T-cell (primary cell): ENCODE results near the gene SPSB2. TPM values are rescaled to one million over a fixed set of nuclear protein-coding genes. Genes with fewer than 3 reads are reported as not detected.

Source experiments
- ATAC-seq, 4 experiments: fragments of 200-7000 bp in 3 of 4; fragments of 150-1000 bp in 1 of 4; cut with Tn5 transposase; replicated peaks in 1 of 4; 1 replicate in 3 of 4; 2 replicates in 1 of 4; pipeline ENCODE4 v1.10.0; 2021; ENCODE audit warnings: moderate library complexity in 3 of 4, mild to moderate bottlenecking in 2 of 4, moderate number of reproducible peaks in 1 of 4
- CTCF ChIA-PET, 2 donors: fragments of 300-600 bp; sonication (Branson Sonifier 250); formaldehyde crosslinking; loops; one replicate each; lab custom pipeline; 2022; ENCODE audit warnings: antibody characterized with exemption in 2 of 2; lab: Charles Lee
- POLR2A ChIA-PET, 2 donors: fragments of 300-600 bp; sonication (Branson Sonifier 250); formaldehyde crosslinking; loops; one replicate each; lab custom pipeline; 2022; ENCODE audit warnings: antibody characterized with exemption in 2 of 2; lab: Charles Lee
- DNase-seq, 35 experiments: peaks; one replicate each; pipeline versions ENCODE4 v3.0.0 to v3.0.0-alpha.2; 2013 to 2023
- H3K27ac ChIP-seq: one replicate; pipeline ENCODE4 v1.5.1; 2013; ENCODE audit warnings: low read length
- H3K27me3 ChIP-seq, 2 experiments: replicated peaks in 1 of 2; 1 replicate in 1 of 2; 2 replicates in 1 of 2; pipeline versions ENCODE4 v1.6.1 to v1.7.0; 2013; ENCODE audit warnings: low read length in 1 of 2, mixed read lengths in 1 of 2; ENCODE audit not compliant: control insufficient read depth in 2 of 2, insufficient read depth in 2 of 2; ENCODE audit errors: extremely low read depth in 1 of 2
- H3K36me3 ChIP-seq, 2 donors: 1 replicate in 1 of 2; 2 replicates in 1 of 2; pipeline versions ENCODE4 v1.6.1 to v1.7.0; 2013; ENCODE audit warnings: low read length in 1 of 2; ENCODE audit not compliant: control insufficient read depth in 2 of 2, insufficient read depth in 1 of 2; ENCODE audit errors: extremely low read depth in 1 of 2
- H3K4me1 ChIP-seq, 2 experiments: 1 replicate in 1 of 2; 2 replicates in 1 of 2; pipeline versions ENCODE4 v1.6.1 to v1.7.0; 2013; ENCODE audit warnings: low read length in 2 of 2, mixed read lengths in 1 of 2; ENCODE audit not compliant: insufficient read depth in 2 of 2, control insufficient read depth in 1 of 2; ENCODE audit errors: extremely low read depth in 1 of 2
- H3K4me3 ChIP-seq, 2 donors: 1 replicate in 1 of 2; 2 replicates in 1 of 2; pipeline versions ENCODE4 v1.5.1 to v1.7.0; 2013; ENCODE audit warnings: mild to moderate bottlenecking in 2 of 2, low read length in 1 of 2, moderate library complexity in 1 of 2; ENCODE audit not compliant: control insufficient read depth in 1 of 2; ENCODE audit errors: extremely low read depth in 1 of 2
- H3K9me3 ChIP-seq: 2 replicates; pipeline ENCODE4 v1.7.0; 2013
- H3K27ac Mint-ChIP-seq, 2 donors: one replicate each; pipeline ENCODE4 v1.8.0; 2020 to 2021; ENCODE audit warnings: mild to moderate bottlenecking in 2 of 2, mixed read lengths in 2 of 2
- H3K27me3 Mint-ChIP-seq, 2 donors: one replicate each; pipeline ENCODE4 v1.8.0; 2021 to 2022; ENCODE audit warnings: mixed read lengths in 2 of 2
- H3K36me3 Mint-ChIP-seq: one replicate; pipeline ENCODE4 v1.8.0; 2021; ENCODE audit warnings: mixed read lengths
- H3K4me1 Mint-ChIP-seq, 3 donors: one replicate each; pipeline ENCODE4 v1.8.0; 2020 to 2022; ENCODE audit warnings: mixed read lengths in 3 of 3, mild to moderate bottlenecking in 1 of 3
- H3K4me3 Mint-ChIP-seq, 3 donors: one replicate each; pipeline ENCODE4 v1.8.0; 2020 to 2022; ENCODE audit warnings: mild to moderate bottlenecking in 3 of 3, mixed read lengths in 3 of 3, moderate library complexity in 3 of 3
- H3K9me3 Mint-ChIP-seq, 3 donors: one replicate each; pipeline ENCODE4 v1.8.0; 2020 to 2022; ENCODE audit warnings: mixed read lengths in 3 of 3
- WGBS: methylation state at CpG from one replicate; pipeline ENCODE4 v1.1.5; 2013; ENCODE audit warnings: missing lambda C conversion rate; ENCODE audit not compliant: insufficient coverage; 5-methylcytosine and 5-hydroxymethylcytosine counted together
- total RNA-seq, 35 experiments: library from RNA in 6 of 35; stranded (reverse) in 6 of 35; fragments of 120-200 nt in 1 of 35; gene quantifications; one replicate each; pipeline versions ENCODE4 v1.2.1 to v1.2.4 and lab custom pipeline; 2013 to 2026

SPSB2 gene
- total RNA-seq, 5 donors from 2014 or later (not counting 1 experiment from before 2014, with no cell fraction given): 6.2 to 25.9 (median 21.8) TPM

DNA sequence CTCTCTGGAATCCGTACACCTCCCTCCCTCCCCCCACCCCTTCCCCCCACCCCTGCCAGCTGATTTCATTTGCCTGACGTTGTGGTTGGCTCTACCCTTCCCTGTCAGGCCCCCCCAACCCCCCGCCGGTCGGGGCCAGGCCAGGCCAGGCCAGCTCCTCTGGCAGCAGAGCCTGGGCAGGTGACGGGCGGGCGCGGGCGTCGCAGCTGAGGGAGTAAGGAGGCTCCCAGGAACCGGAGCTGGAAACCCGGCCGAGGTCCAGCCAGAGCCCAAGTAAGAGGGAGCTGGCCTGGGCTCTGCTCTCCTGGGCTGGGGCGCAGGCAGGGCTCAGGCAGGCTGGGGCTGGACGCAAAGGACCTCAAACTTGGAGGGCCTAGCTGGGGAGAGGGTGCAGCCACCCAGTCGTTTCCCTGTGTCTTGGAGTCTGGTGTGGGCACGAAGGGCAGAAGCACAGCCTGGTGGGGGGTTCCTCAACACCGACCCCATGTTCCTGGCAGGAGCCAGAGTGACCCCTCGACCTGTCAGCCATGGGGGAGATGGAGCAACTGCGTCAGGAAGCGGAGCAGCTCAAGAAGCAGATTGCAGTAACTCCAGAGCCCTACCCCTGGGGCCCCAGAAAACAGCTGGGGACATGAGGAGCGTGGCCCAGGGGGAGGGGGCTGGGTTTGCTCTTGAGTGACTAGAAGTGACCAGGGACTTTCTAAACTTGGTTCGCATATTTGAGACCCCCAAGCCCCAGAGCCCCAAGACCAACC, 32.2 kb downstream of the SPSB2 start, which contains the start of gene GNB3:
GNB3 (plus strand) TSS at position 165 of the 755 bp plus-strand sequence; CDS start at position 528, 363 bp downstream.
- Mint-ChIP-seq H3K36me3 (no peaks in the 10 kb centered on the region), H3K27ac (no peak within 1 kb of the TSS), H3K9me3 (no peaks in the 10 kb centered on the region), H3K4me1 (peaks cover 0 to 3% (median 0%) of the 10 kb centered on the region in 3 donors), H3K4me3 (no peak within 1 kb of the TSS), H3K27me3 (no peaks in the 10 kb centered on the region)
- 87% methylated on average over 20 of the region's 24 CpGs for WGBS
- POLR2A ChIA-PET: interaction anchor here in 1 of 2 donors (0.6 kb wide), 1 partner anchor 489 kb away, joined by 3 read pairs; no protein-coding TSS in a partner anchor
- peaks cover 0 to 4% of the 10 kb centered on the region in 2 experiments for H3K27me3 ChIP-seq
- peaks cover 0 to 2% of the 10 kb centered on the region in 2 experiments for H3K4me1 ChIP-seq
- no peaks in the 10 kb centered on the region for H3K36me3 ChIP-seq
- CTCF ChIA-PET: no interaction called here
- no peaks in the 10 kb centered on the region for H3K9me3 ChIP-seq
- ATAC-seq: no peak
- H3K27ac ChIP-seq: no peak within 1 kb of the TSS
- H3K4me3 ChIP-seq: no peak within 1 kb of the TSS
- DNase-seq: no peak

GRCh38 chr12:6840330-6840729, 32.8 kb downstream of the SPSB2 start:
- peaks cover 2 to 7% (median 4%) of the 10 kb centered on the region in 3 donors for H3K4me1 Mint-ChIP-seq
- H3K27ac ChIP-seq: no peak overlapping the region
- no CpG with 5 or more reads among the region's 1 CpG for WGBS
- ChIA-PET POLR2A (interaction anchor here in 1 of 2 donors (0.6 kb wide), 1 partner anchor 488 kb away, joined by 3 read pairs; no protein-coding TSS in a partner anchor), CTCF (no interaction called here)
- no peaks in the 10 kb centered on the region for H3K27me3 Mint-ChIP-seq
- no peak overlapping the region for H3K27ac Mint-ChIP-seq
- no peaks in the 10 kb centered on the region for H3K36me3 Mint-ChIP-seq
- no peaks in the 10 kb centered on the region for H3K9me3 ChIP-seq
- no peaks in the 10 kb centered on the region for H3K36me3 ChIP-seq
- peaks cover 0 to 6% of the 10 kb centered on the region in 2 experiments for H3K4me1 ChIP-seq
- H3K9me3 Mint-ChIP-seq: no peaks in the 10 kb centered on the region
- peaks cover 0 to 4% of the 10 kb centered on the region in 2 experiments for H3K27me3 ChIP-seq
- no peak for DNase-seq
- no peak for ATAC-seq
- no peak overlapping the region for H3K4me3 Mint-ChIP-seq
- H3K4me3 ChIP-seq: no peak overlapping the region

DNA sequence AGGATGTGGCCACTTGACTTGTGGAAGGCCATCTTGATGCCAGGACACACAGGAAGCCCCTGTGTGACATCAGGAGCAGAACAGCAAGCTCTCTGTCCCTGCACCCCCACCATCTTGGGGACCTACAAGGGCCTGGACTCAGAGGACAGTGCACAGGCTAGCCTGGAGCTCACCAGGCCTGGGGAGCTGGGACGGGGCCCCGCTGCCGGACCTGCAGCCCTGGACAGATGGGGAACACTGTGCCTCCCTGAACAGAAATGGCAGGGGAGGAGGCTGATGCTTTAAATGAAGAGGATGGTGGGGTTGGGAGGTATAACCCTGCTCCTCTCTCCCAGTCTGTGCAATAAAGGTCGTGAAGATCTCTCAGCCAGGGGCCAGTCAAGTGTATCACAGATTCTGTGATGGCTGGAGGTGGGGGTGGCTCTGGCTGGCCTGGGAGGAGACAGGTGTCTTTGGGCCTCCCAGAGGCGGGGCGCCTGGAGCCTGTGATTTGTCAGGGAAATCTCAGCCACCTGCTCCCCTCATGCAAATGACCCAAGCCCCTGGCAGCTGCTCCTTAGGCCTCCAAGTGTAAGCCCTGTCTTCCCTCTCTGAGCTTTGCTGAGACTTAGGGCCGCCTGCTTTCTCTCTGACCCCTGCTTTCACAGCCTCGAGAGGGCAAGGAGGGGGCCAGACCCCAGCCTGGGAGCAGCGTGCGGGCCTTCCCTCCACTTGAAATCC, 33.5 kb downstream of the SPSB2 start:
- Mint-ChIP-seq H3K9me3 (no peaks in the 10 kb centered on the region), H3K4me1 (peaks cover 2 to 7% (median 4%) of the 10 kb centered on the region in 3 donors), H3K36me3 (no peaks in the 10 kb centered on the region), H3K27me3 (no peaks in the 10 kb centered on the region), H3K4me3 (no peak overlapping the region), H3K27ac (no peak overlapping the region)
- POLR2A ChIA-PET: no interaction called here
- CTCF ChIA-PET: interaction anchor here in 1 of 2 donors (1.0 kb wide), 1 partner anchor 9 kb away, joined by 5 read pairs; no protein-coding TSS in a partner anchor
- H3K9me3 ChIP-seq: no peaks in the 10 kb centered on the region
- H3K4me3 ChIP-seq: no peak overlapping the region
- DNase-seq (no peak), ATAC-seq (no peak)
- H3K27me3 ChIP-seq: peaks cover 0 to 4% of the 10 kb centered on the region in 2 experiments
- H3K27ac ChIP-seq: no peak overlapping the region
- no peaks in the 10 kb centered on the region for H3K36me3 ChIP-seq
- peaks cover 0 to 6% of the 10 kb centered on the region in 2 experiments for H3K4me1 ChIP-seq
- 86% methylated on average over 6 of the region's 10 CpGs for WGBS

- POLR2A ChIA-PET: no interaction called here
- Histone ChIP-seq H3K9me3 (no peaks in the 10 kb centered on the region), H3K36me3 (no peaks in the 10 kb centered on the region), H3K27ac (no peak overlapping the region), H3K27me3 (peaks cover 0 to 4% of the 10 kb centered on the region in 2 experiments), H3K4me3 (no peak overlapping the region), H3K4me1 (peaks cover 0 to 6% of the 10 kb centered on the region in 2 experiments)
- peaks cover 2 to 7% (median 4%) of the 10 kb centered on the region in 3 donors for H3K4me1 Mint-ChIP-seq
- H3K27ac Mint-ChIP-seq: no peak overlapping the region
- WGBS: 99% methylated on average over 8 of the region's 16 CpGs
- H3K9me3 Mint-ChIP-seq: no peaks in the 10 kb centered on the region
- H3K36me3 Mint-ChIP-seq: no peaks in the 10 kb centered on the region
- H3K27me3 Mint-ChIP-seq: no peaks in the 10 kb centered on the region
- no peak for DNase-seq
- H3K4me3 Mint-ChIP-seq: no peak overlapping the region
- no peak for ATAC-seq
- CTCF ChIA-PET: interaction anchor here in 1 of 2 donors (1.0 kb wide), 1 partner anchor 8 kb away, joined by 5 read pairs; no protein-coding TSS in a partner anchor
Measured at GRCh38 chr12:6838854-6839253, 34.2 kb downstream of the SPSB2 start.

- peaks cover 0 to 6% of the 10 kb centered on the region in 2 experiments for H3K4me1 ChIP-seq
- H3K27ac ChIP-seq: no peak overlapping the region
- WGBS: 92% methylated on average over 20 of the region's 26 CpGs
- no peaks in the 10 kb centered on the region for H3K36me3 ChIP-seq
- Mint-ChIP-seq H3K4me3 (no peak overlapping the region), H3K27me3 (no peaks in the 10 kb centered on the region), H3K9me3 (no peaks in the 10 kb centered on the region), H3K27ac (no peak overlapping the region), H3K4me1 (peaks cover 2 to 7% (median 4%) of the 10 kb centered on the region in 3 donors), H3K36me3 (no peaks in the 10 kb centered on the region)
- no peak for DNase-seq
- no peaks in the 10 kb centered on the region for H3K9me3 ChIP-seq
- ChIA-PET CTCF (interaction anchor here in 1 of 2 donors (0.7 to 6.1 kb wide), 3 partner anchors 12 to 88 kb away, joined by 3 to 34 read pairs (median 3); partner anchors contain the start of gene MLF2), POLR2A (no interaction called here)
- no peak for ATAC-seq
- H3K4me3 ChIP-seq: no peak overlapping the region
- peaks cover 0 to 4% of the 10 kb centered on the region in 2 experiments for H3K27me3 ChIP-seq
Measured at GRCh38 chr12:6837370-6838060, 35.6 kb downstream of the SPSB2 start.
